GM12801 (cell line): ENCODE data around the gene PPA2.

Source experiments
- CTCF ChIP-seq: IDR thresholded peaks from one replicate; pipeline ENCODE4 v1.5.1; 2011; ENCODE audit warnings: control low read depth; ENCODE audit not compliant: insufficient read length; ENCODE audit errors: extremely low read depth

Gene PPA2

GRCh38 chr4:105329081-105329480, 144.8 kb downstream of the PPA2 start:
- no peak for TF ChIP-seq CTCF

- no peak for TF ChIP-seq CTCF
Measured at GRCh38 chr4:105327956-105328355, 145.9 kb downstream of the PPA2 start.

GRCh38 chr4:105327222-105327621, 146.6 kb downstream of the PPA2 start:
- TF ChIP-seq CTCF = no peak
